ENCODE results near the gene GLIS1.

DNA sequence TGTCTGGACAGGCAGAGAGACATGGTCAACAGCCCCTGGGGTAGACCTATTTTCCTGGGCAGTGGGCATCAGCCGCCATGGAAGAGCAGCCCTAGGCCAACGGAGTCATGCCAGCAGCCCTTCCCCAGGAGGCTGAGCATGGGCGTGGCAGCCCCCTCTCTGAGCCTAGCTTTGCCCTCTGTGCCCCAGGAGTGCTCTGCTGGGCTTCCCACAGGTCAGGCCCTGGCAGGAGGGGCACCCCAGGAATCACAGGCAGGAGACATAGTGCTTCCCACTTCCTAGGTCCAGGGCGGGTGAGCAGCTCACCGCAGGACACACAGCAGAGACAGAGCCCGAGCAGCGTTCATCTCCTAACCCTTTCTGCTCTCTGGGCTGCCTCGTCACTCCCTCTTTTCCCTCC, 132.8 kb downstream of the GLIS1 start:
- no peak for TF ChIP-seq SP1 (IDR thresholded peaks at IDR 0.05)
- no peak for TF ChIP-seq SUZ12 (IDR thresholded peaks at IDR 0.05)
